ENCODE measurements around the gene LRMDA.

- TF ChIP-seq CTCF (conservative IDR thresholded peaks at IDR 0.05; ENCODE audit: low read depth, low read length) = no peak
- TF ChIP-seq EZH2 (IDR thresholded peaks at IDR 0.05; ENCODE audit: low read length, unreplicated experiment) = no peak
Measured at GRCh38 chr10:75616076-75616475, 184.7 kb downstream of the LRMDA start.
